PC-3 (cell line): ENCODE results near the gene ADAMTS17.

Source experiments
- CTCF ChIP-seq: fragments of 300-600 bp; sonication (generic); conservative IDR thresholded peaks from 2 replicates; pipeline ENCODE4 v1.5.1; 2017; ENCODE audit warnings: antibody characterized with exemption, low read depth, mild to moderate bottlenecking, low read length
- EZH2 ChIP-seq: fragments of 300-600 bp; sonication (generic); IDR thresholded peaks from one replicate; pipeline ENCODE4 v1.6.1; 2017; ENCODE audit warnings: antibody characterized with exemption, mild to moderate bottlenecking, low read length; ENCODE audit not compliant: unreplicated experiment
- EZH2phosphoT487 ChIP-seq: fragments of 300-600 bp; sonication (generic); IDR thresholded peaks from 2 replicates; pipeline ENCODE4 v1.6.1; 2018; ENCODE audit warnings: mild to moderate bottlenecking, antibody characterized with exemption, low read length, borderline replicate concordance

DNA sequence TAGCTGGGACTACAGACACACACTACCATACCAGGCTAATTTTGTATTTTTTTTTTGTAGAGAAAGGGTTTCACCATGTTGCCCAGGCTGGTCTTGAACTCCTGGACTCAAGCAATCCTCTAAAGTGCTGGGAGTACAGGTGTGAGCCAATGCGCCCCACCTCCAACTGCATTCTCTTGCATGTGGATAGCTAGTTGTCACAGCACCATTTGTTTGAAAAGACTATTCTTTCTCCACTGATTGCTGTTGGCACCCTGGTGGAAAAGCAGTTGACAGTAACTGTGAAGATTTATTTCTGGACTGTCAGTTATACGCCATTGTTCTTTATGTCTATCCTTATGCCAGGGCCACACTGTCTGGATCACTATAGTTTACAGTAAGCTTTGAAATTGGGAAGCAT lies 303.9 kb downstream of the ADAMTS17 start:
- no peak for TF ChIP-seq EZH2
- TF ChIP-seq CTCF: no peak
- no peak for TF ChIP-seq EZH2phosphoT487
